SIG-M5 (cell line): ENCODE data around the gene ZMYND15.

Source experiments
- DNase-seq: peaks from one replicate; lab custom pipeline; 2025; lab: John Stamatoyannopoulos, UW

ZMYND15 gene

GRCh38 chr17:4716081-4716480 is 23.6 kb upstream of the ZMYND15 start:
- no peak for DNase-seq

- no peak for DNase-seq
Measured at GRCh38 chr17:4717791-4718190, 21.8 kb upstream of the ZMYND15 start.

- no peak for DNase-seq
Measured at GRCh38 chr17:4718276-4718675, 21.4 kb upstream of the ZMYND15 start.

GRCh38 chr17:4719146-4719545 is 20.5 kb upstream of the ZMYND15 start:
- no peak for DNase-seq

- no peak for DNase-seq
Measured at GRCh38 chr17:4719684-4720221, 19.9 kb upstream of the ZMYND15 start.

- no peak for DNase-seq
Measured at GRCh38 chr17:4720787-4721186, 18.8 kb upstream of the ZMYND15 start.

- DNase-seq = no peak
Measured at GRCh38 chr17:4721203-4722135, 18.2 kb upstream of the ZMYND15 start.

GRCh38 chr17:4722678-4723240 is 16.9 kb upstream of the ZMYND15 start:
- DNase-seq = no peak

- no peak for DNase-seq
Measured at GRCh38 chr17:4724650-4725049, 15.0 kb upstream of the ZMYND15 start.

- no peak for DNase-seq
Measured at GRCh38 chr17:4725646-4726310, 13.9 kb upstream of the ZMYND15 start.

- no peak for DNase-seq
Measured at GRCh38 chr17:4728124-4728523, 11.5 kb upstream of the ZMYND15 start.

- DNase-seq = peak; percentile 75
Measured at GRCh38 chr17:4733073-4733531, 6.5 kb upstream of the ZMYND15 start.

GRCh38 chr17:4734857-4735475 is 4.7 kb upstream of the ZMYND15 start:
- no peak for DNase-seq

GRCh38 chr17:4735876-4736651 is 3.6 kb upstream of the ZMYND15 start:
- DNase-seq = no peak

GRCh38 chr17:4738136-4739121 is 1.2 kb upstream of the ZMYND15 start:
- DNase-seq = no peak

- no peak for DNase-seq
Measured at GRCh38 chr17:4740025-4740351, 355 bp downstream of the ZMYND15 start.

GRCh38 chr17:4740584-4740983 is 951 bp downstream of the ZMYND15 start:
- DNase-seq = no peak

- DNase-seq = no peak
Measured at GRCh38 chr17:4741544-4741943, 1.9 kb downstream of the ZMYND15 start.

GRCh38 chr17:4742133-4742532 is 2.5 kb downstream of the ZMYND15 start:
- no peak for DNase-seq

GRCh38 chr17:4742629-4743028 is 3.0 kb downstream of the ZMYND15 start:
- no peak for DNase-seq
